PC-3 (cell line): ENCODE data around the gene MRPL41. TPM values are rescaled to one million over a fixed set of nuclear protein-coding genes. Genes with fewer than 3 reads are reported as not detected.
"Not testable (repeated sequence)": the region's sequence is repeated elsewhere in the genome, so short reads cannot be mapped to it uniquely, and the experiment has no call there.

Experiments
- ATAC-seq: fragments of 200-7000 bp; cut with Tn5 transposase; 2 replicates; pipeline ENCODE4 v1.9.1; 2020; ENCODE audit warnings: mild to moderate bottlenecking, moderate library complexity
- BruUV-seq: library from RNA; stranded (reverse); fragments of 400-500 nt; replicated peaks from 2 replicates; lab custom pipeline; 2021; lab: Mats Ljungman, UMichigan
- CTCF ChIA-PET: fragments of 300-600 bp; sonication (Branson Sonifier 250); formaldehyde crosslinking; loops from one replicate; lab custom pipeline; 2022; ENCODE audit warnings: antibody characterized with exemption; lab: Charles Lee
- POLR2A ChIA-PET: fragments of 300-600 bp; sonication (Branson Sonifier 250); formaldehyde crosslinking; loops from one replicate; lab custom pipeline; 2022; ENCODE audit warnings: antibody characterized with exemption; ENCODE audit not compliant: unreplicated experiment; lab: Charles Lee
- DNase-seq: peaks from one replicate; pipeline ENCODE4 v3.0.0-alpha.2; 2015
- H2AFZ ChIP-seq: fragments of 300-600 bp; sonication (generic); 2 replicates; pipeline ENCODE4 v1.6.0; 2016; ENCODE audit warnings: antibody characterized with exemption, low read length
- H3F3A ChIP-seq: fragments of 300-600 bp; sonication (generic); one replicate; pipeline ENCODE4 v1.6.0; 2017; ENCODE audit warnings: antibody characterized with exemption, low read length, control low read depth, mild to moderate bottlenecking; ENCODE audit not compliant: unreplicated experiment
- H3K27ac ChIP-seq: fragments of 300-600 bp; sonication (generic); 2 replicates; pipeline ENCODE4 v1.5.1; 2016; ENCODE audit warnings: mild to moderate bottlenecking, low read length
- H3K27me3 ChIP-seq: fragments of 300-600 bp; sonication (generic); 2 replicates; pipeline ENCODE4 v1.6.1; 2016; ENCODE audit warnings: low read length, mixed read lengths
- H3K36me3 ChIP-seq: fragments of 300-600 bp; sonication (generic); 2 replicates; pipeline ENCODE4 v1.6.1; 2016; ENCODE audit warnings: low read depth, mixed run types, low read length, mixed read lengths
- H3K4me1 ChIP-seq: fragments of 300-600 bp; sonication (generic); 2 replicates; pipeline ENCODE4 v1.5.1; 2016; ENCODE audit warnings: low read length; ENCODE audit not compliant: insufficient read depth
- H3K4me2 ChIP-seq: fragments of 300-600 bp; sonication (generic); 2 replicates; pipeline ENCODE4 v1.6.0; 2016; ENCODE audit warnings: low read length
- H3K4me3 ChIP-seq: fragments of 300-600 bp; sonication (generic); 2 replicates; pipeline ENCODE4 v1.5.1; 2016; ENCODE audit warnings: mild to moderate bottlenecking, low read length, mixed read lengths
- H3K79me2 ChIP-seq: fragments of 300-600 bp; sonication (generic); 2 replicates; pipeline ENCODE4 v1.6.1; 2017; ENCODE audit warnings: low read length, mixed read lengths
- H3K9ac ChIP-seq: fragments of 300-600 bp; sonication (generic); 2 replicates; pipeline ENCODE4 v1.6.0; 2016; ENCODE audit warnings: mild to moderate bottlenecking, low read length
- H3K9me2 ChIP-seq: fragments of 300-600 bp; sonication (generic); replicated peaks from 2 replicates; pipeline ENCODE4 v1.6.1; 2016; ENCODE audit warnings: mixed run types, low read length, mixed read lengths
- H3K9me3 ChIP-seq: fragments of 300-600 bp; sonication (generic); 2 replicates; pipeline ENCODE4 v1.6.1; 2016; ENCODE audit warnings: low read length, mixed read lengths
- H4K20me1 ChIP-seq: fragments of 300-600 bp; sonication (generic); 2 replicates; pipeline ENCODE4 v1.6.1; 2016; ENCODE audit warnings: low read length, mixed read lengths
- EZH2 ChIP-seq: fragments of 300-600 bp; sonication (generic); IDR thresholded peaks from one replicate; pipeline ENCODE4 v1.6.1; 2017; ENCODE audit warnings: antibody characterized with exemption, mild to moderate bottlenecking, low read length; ENCODE audit not compliant: unreplicated experiment
- EZH2phosphoT487 ChIP-seq: fragments of 300-600 bp; sonication (generic); IDR thresholded peaks from 2 replicates; pipeline ENCODE4 v1.6.1; 2018; ENCODE audit warnings: mild to moderate bottlenecking, antibody characterized with exemption, low read length, borderline replicate concordance
- intact Hi-C: fragments of 100-400 bp; cut with micrococcal nuclease; formaldehyde crosslinking; loops from 2 replicates; pipeline ENCODE4 v1.9.0; 2023
- total RNA-seq: library from RNA; depleted of rRNA; stranded (reverse); fragments of >200 nt; gene quantifications from 2 replicates; pipeline ENCODE4 v1.2.3, GENCODE V29; 2014
- TF ChIP-seq, protein P1 (sequence below): fragments of 300-600 bp; sonication (generic); conservative IDR thresholded peaks from 2 replicates; pipeline ENCODE4 v1.5.1; 2017; ENCODE audit warnings: antibody characterized with exemption, low read depth, mild to moderate bottlenecking, low read length

MRPL41 gene
- total RNA-seq, 1 experiment from 2014 or later: 159 TPM

- no peak overlapping the region for H3K27ac ChIP-seq
- H3K9me3 ChIP-seq: no peaks in the 10 kb centered on the region
- H3K4me3 ChIP-seq: no peak overlapping the region
- no peaks in the 10 kb centered on the region for H3K9me2 ChIP-seq
- DNase-seq: no peak
- ChIA-PET POLR2A (no interaction called here), CTCF (interaction anchor here (0.6 kb wide), 1 partner anchor 153 kb away, joined by 3 read pairs; no protein-coding TSS in a partner anchor)
- H3K4me1 ChIP-seq: 0 out of 2 replicates have a peak, but pooled peaks cover 9% of the 10 kb centered on the region
- no TSS peak for BruUV-seq
- TF ChIP-seq, protein P1, sequence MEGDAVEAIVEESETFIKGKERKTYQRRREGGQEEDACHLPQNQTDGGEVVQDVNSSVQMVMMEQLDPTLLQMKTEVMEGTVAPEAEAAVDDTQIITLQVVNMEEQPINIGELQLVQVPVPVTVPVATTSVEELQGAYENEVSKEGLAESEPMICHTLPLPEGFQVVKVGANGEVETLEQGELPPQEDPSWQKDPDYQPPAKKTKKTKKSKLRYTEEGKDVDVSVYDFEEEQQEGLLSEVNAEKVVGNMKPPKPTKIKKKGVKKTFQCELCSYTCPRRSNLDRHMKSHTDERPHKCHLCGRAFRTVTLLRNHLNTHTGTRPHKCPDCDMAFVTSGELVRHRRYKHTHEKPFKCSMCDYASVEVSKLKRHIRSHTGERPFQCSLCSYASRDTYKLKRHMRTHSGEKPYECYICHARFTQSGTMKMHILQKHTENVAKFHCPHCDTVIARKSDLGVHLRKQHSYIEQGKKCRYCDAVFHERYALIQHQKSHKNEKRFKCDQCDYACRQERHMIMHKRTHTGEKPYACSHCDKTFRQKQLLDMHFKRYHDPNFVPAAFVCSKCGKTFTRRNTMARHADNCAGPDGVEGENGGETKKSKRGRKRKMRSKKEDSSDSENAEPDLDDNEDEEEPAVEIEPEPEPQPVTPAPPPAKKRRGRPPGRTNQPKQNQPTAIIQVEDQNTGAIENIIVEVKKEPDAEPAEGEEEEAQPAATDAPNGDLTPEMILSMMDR: no peak
- TF ChIP-seq EZH2phosphoT487 (no peak), EZH2 (no peak)
- peaks cover 7% of the 10 kb centered on the region; the same call in 1 of the 2 replicates for H3K36me3 ChIP-seq
- H3F3A ChIP-seq: no peaks in the 10 kb centered on the region
- ATAC-seq: no peak
- H3K27me3 ChIP-seq: no peaks in the 10 kb centered on the region
- no peak overlapping the region for H2AFZ ChIP-seq
- H3K4me2 ChIP-seq: no peak overlapping the region
- H4K20me1 ChIP-seq: 0 out of 2 replicates have a peak, but pooled peaks cover 8% of the 10 kb centered on the region
- no peak overlapping the region for H3K9ac ChIP-seq
- intact Hi-C loops: no loop called here
- H3K79me2 ChIP-seq: peaks cover 20% of the 10 kb centered on the region
Observed at GRCh38 chr9:137592767-137593166, 41.1 kb downstream of the MRPL41 start.

DNA sequence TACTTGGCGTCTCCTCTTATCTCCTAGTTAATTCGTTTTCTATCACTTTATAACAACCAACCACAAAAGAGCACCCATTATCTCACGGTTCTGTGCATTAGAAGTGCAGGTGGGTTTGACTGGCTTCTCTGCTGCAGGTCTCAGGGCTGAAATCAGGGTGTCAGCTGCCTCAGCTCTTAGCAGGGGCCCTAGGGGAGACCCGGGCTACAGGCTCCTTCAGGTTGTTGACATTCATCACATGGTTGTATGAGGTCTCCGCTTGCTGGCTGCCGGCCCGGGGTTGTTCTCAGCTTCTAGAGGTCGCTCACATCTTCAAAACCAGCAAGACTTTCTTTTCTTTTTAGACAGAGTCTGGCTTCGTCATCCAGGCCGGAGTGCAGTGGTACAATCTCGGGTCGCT is 41.5 kb downstream of the MRPL41 start:
- H3K9me3 ChIP-seq: no peaks in the 10 kb centered on the region
- no TSS peak for BruUV-seq
- no peaks in the 10 kb centered on the region for H3K9me2 ChIP-seq
- POLR2A ChIA-PET: no interaction called here
- no peak overlapping the region for H3K27ac ChIP-seq
- intact Hi-C loops: no loop called here
- H3F3A ChIP-seq: no peaks in the 10 kb centered on the region
- H3K79me2 ChIP-seq: peaks cover 16% of the 10 kb centered on the region
- CTCF ChIA-PET: no interaction called here
- no peak for DNase-seq
- peaks cover 3% of the 10 kb centered on the region; the same call in 1 of the 2 replicates for H3K36me3 ChIP-seq
- H4K20me1 ChIP-seq: 0 out of 2 replicates have a peak, but pooled peaks cover 8% of the 10 kb centered on the region
- ATAC-seq: no peak
- no peaks in the 10 kb centered on the region for H3K27me3 ChIP-seq
- H3K4me1 ChIP-seq: 0 out of 2 replicates have a peak, but pooled peaks cover 9% of the 10 kb centered on the region
- no peak overlapping the region for H3K4me3 ChIP-seq
- TF ChIP-seq EZH2phosphoT487 (no peak), EZH2 (no peak)
- TF ChIP-seq, protein P1: no peak
- H2AFZ ChIP-seq: no peak overlapping the region
- no peak overlapping the region for H3K4me2 ChIP-seq
- H3K9ac ChIP-seq: no peak overlapping the region

DNA sequence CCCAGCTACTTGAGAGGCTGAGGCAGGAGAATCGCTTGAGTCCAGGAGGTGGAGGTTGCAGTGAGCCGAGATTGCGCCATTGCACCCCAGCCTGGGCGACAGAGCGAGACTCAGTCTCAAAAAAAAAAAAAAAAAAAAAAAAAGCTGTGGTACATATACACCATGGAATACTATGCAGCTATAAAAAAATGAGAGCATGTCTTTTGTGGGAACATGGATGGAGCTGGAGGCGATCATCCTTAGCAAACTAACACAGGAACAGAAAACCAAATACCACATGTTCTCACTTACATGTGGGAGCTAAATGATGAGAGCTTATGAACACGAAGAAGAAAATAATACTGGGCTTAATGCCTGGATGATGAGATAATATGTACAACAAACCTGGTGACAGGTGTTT is 44.9 kb downstream of the MRPL41 start:
- H3K9ac ChIP-seq, H3K4me3 ChIP-seq, H3K36me3 ChIP-seq, H3F3A ChIP-seq, DNase-seq, H3K4me2 ChIP-seq, CTCF ChIA-PET, H3K9me2 ChIP-seq, H3K9me3 ChIP-seq, H4K20me1 ChIP-seq, H3K27me3 ChIP-seq, ATAC-seq, H3K79me2 ChIP-seq, intact Hi-C loops, H3K4me1 ChIP-seq, H3K27ac ChIP-seq, BruUV-seq, H2AFZ ChIP-seq, POLR2A ChIA-PET: not testable (repeated sequence)
